GM18907 (cell line): ENCODE data around the gene SPANXB1.
"Not testable (repeated sequence)": the region's sequence is repeated elsewhere in the genome, so short reads cannot be mapped to it uniquely, and the experiment has no call there.

Experiments
- ATAC-seq: cut with Tn5 transposase; IDR thresholded peaks from one replicate; pipeline ENCODE4 v1.9.1; 2021; ENCODE audit warnings: mild to moderate bottlenecking, moderate library complexity; ENCODE audit not compliant: unreplicated experiment

SPANXB1 gene

GRCh38 chrX:141002568-141002967 lies at the start of gene SPANXB1:
Gene SPANXB1, plus strand, starts transcription at chrX:141002594. Its CDS starts 100 bp downstream, at chrX:141002694.
- not testable (repeated sequence) for ATAC-seq

- no peak for ATAC-seq
These were observed 35.4 kb upstream of the SPANXB1 start for GRCh38 chrX:140967036-140967435.

- ATAC-seq = no peak
These were observed 31.1 kb upstream of the SPANXB1 start for GRCh38 chrX:140971099-140971795.

DNA sequence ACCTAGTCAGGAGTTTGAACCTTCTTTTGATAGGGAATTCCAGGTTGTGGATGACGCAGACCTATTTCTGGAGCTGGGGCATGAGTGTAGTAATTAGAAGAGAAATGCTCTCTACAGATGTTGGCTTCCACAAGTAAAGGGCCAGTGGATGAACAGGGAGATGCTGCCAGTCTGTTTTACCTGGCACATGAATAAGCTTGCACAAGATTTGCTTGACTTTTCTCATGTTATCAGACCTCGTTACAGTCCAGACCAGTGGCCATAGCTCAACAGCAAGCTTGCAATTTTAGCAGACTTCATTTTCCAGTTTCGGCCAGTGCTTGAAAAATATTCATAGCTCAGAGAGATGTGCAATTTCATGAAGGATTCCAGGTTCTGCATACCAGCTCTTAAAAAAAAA lies 26.9 kb upstream of the SPANXB1 start:
- ATAC-seq = no peak

DNA sequence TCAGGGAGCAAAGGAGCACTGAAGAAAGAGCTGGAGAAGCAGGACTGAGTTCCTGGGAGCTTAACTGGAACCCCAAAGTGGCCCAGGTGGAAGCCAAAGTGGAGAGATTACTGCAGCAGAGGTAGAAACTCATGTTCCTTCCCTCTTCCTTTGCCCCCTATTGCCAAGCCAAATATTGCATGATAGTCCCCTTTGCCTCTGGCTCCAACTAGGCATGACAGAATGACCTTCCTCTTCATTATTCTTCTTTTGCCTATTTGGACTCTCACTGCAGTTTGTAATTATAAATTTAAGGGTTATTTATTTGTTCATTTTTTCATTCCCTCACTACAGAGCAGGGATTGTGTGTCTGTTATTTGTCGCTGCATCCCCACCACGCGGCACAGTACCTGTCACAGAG lies 22.1 kb upstream of the SPANXB1 start:
- ATAC-seq = no peak

- ATAC-seq = no peak
These were observed 18.7 kb upstream of the SPANXB1 start for GRCh38 chrX:140983730-140984129.

GRCh38 chrX:141005243-141005642 lies 2.8 kb downstream of the SPANXB1 start:
- not testable (repeated sequence) for ATAC-seq

- not testable (repeated sequence) for ATAC-seq
These were observed 41.9 kb downstream of the SPANXB1 start for GRCh38 chrX:141044246-141044645.

GRCh38 chrX:141049878-141050277 lies 47.5 kb downstream of the SPANXB1 start:
- ATAC-seq = not testable (repeated sequence)

DNA sequence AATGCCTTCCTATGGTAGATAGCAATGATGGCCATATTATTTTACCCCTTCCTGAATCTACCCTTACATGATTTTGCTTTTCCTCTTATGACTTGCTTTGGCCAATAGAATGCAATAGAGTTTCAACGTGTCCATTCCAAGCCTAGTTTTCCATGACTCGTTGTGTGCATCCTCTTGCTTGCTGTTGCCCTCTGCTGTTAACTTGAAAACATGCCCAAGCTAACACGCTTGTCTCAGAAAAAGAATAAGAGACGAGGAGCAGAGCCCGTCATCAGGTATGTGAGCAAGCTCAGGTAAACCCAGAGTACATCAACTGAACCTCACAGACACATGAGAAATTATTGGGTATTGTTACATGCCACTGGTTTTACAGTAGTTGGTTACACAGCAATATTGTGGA lies 49.7 kb downstream of the SPANXB1 start:
- ATAC-seq = not testable (repeated sequence)
